ELR (cell line): ENCODE results near the gene IGFBP5.
A peak's percentile ranks its signal among the peaks of the same experiment; 100 is the strongest.

Experiments used
- DNase-seq: peaks from one replicate; pipeline ENCODE4 v3.0.0-alpha.2; 2015; ENCODE audit warnings: low read depth

IGFBP5 gene

GRCh38 chr2:216713691-216714336 lies 18.5 kb upstream of the IGFBP5 start:
- DNase-seq, result peak; percentile 76

- DNase-seq, result no peak
Observed at GRCh38 chr2:216711348-216711747, 16.0 kb upstream of the IGFBP5 start.

GRCh38 chr2:216710551-216711301 lies 15.4 kb upstream of the IGFBP5 start:
- peak; percentile 30 for DNase-seq

GRCh38 chr2:216702756-216703155 lies 7.4 kb upstream of the IGFBP5 start:
- DNase-seq, result no peak

GRCh38 chr2:216701544-216701943 lies 6.2 kb upstream of the IGFBP5 start:
- no peak for DNase-seq

GRCh38 chr2:216700781-216701180 lies 5.4 kb upstream of the IGFBP5 start:
- DNase-seq, result no peak

- no peak for DNase-seq
Observed at GRCh38 chr2:216700088-216700567, 4.8 kb upstream of the IGFBP5 start.

- DNase-seq, result peak; percentile 73
Observed at GRCh38 chr2:216698895-216699294, 3.5 kb upstream of the IGFBP5 start.

GRCh38 chr2:216698293-216698692 lies 2.9 kb upstream of the IGFBP5 start:
- DNase-seq, result no peak

- DNase-seq, result peak; percentile 64
Observed at GRCh38 chr2:216696751-216697560, 1.6 kb upstream of the IGFBP5 start.

- no peak for DNase-seq
Observed at GRCh38 chr2:216696321-216696720, 972 bp upstream of the IGFBP5 start.

- DNase-seq, result no peak
Observed at GRCh38 chr2:216694826-216695217, 527 bp downstream of the IGFBP5 start.

- peak; percentile 55 for DNase-seq
Observed at GRCh38 chr2:216694082-216694825, 1.1 kb downstream of the IGFBP5 start.

- no peak for DNase-seq
Observed at GRCh38 chr2:216693414-216694080, 1.8 kb downstream of the IGFBP5 start.

- peak; percentile 66 for DNase-seq
Observed at GRCh38 chr2:216692636-216693413, 2.5 kb downstream of the IGFBP5 start.

GRCh38 chr2:216690853-216691741 lies 4.3 kb downstream of the IGFBP5 start:
- peak; percentile 47 for DNase-seq

- no peak for DNase-seq
Observed at GRCh38 chr2:216690456-216690852, 4.9 kb downstream of the IGFBP5 start.

- no peak for DNase-seq
Observed at GRCh38 chr2:216689397-216689796, 6.0 kb downstream of the IGFBP5 start.

- no peak for DNase-seq
Observed at GRCh38 chr2:216688731-216689340, 6.5 kb downstream of the IGFBP5 start.
